Keratinocyte (primary cell): ENCODE data around the gene RASD2. TPM values are rescaled to one million over a fixed set of nuclear protein-coding genes. Genes with fewer than 3 reads are reported as not detected.

Experiments
- DNase-seq: peaks from one replicate; pipeline ENCODE4 v3.0.0-alpha.2; 2011; ENCODE audit warnings: low read depth, missing footprints, low spot score
- FAIRE-seq: peaks from 2 replicates; lab custom pipeline; 2011; peaks lifted over from hg19 to GRCh38; lab: Jason Lieb, UNC
- H2AFZ ChIP-seq: 2 replicates; pipeline ENCODE4 v1.6.0; 2012; ENCODE audit warnings: low read length, control low read depth, inconsistent platforms; ENCODE audit not compliant: control insufficient read depth
- H3K27ac ChIP-seq: 2 replicates; pipeline ENCODE4 v1.5.1; 2011; ENCODE audit warnings: low read length; ENCODE audit not compliant: control insufficient read depth, insufficient read depth
- H3K27me3 ChIP-seq: 3 replicates; pipeline ENCODE4 v1.6.0; 2011; ENCODE audit warnings: low read length; ENCODE audit not compliant: control insufficient read depth, insufficient read depth; ENCODE audit errors: extremely low read depth
- H3K36me3 ChIP-seq, 2 experiments: 2 replicates in 1 of 2; 3 replicates in 1 of 2; pipeline ENCODE4 v1.5.1; 2011; ENCODE audit warnings: low read length in 2 of 2, mild to moderate bottlenecking in 1 of 2; ENCODE audit not compliant: control insufficient read depth in 2 of 2, insufficient read depth in 2 of 2; ENCODE audit errors: extremely low read depth in 1 of 2
- H3K4me1 ChIP-seq: 3 replicates; pipeline ENCODE4 v1.5.1; 2011; ENCODE audit warnings: low read length; ENCODE audit not compliant: control insufficient read depth, insufficient read depth; ENCODE audit errors: extremely low read depth
- H3K4me2 ChIP-seq: 3 replicates; pipeline ENCODE4 v1.6.0; 2011; ENCODE audit warnings: low read depth, low read length; ENCODE audit not compliant: control insufficient read depth, insufficient read depth; ENCODE audit errors: extremely low read depth
- H3K4me3 ChIP-seq, 3 experiments: fragments of 200-600 bp in 1 of 3; sonication (generic) in 1 of 3; 2 replicates in 2 of 3; 3 replicates in 1 of 3; pipeline ENCODE4 v1.5.1; 2011 to 2016; ENCODE audit warnings: low read length in 3 of 3, mild to moderate bottlenecking in 3 of 3, control low read depth in 2 of 3, inconsistent platforms in 1 of 3, low read depth in 1 of 3, mixed read lengths in 1 of 3, mixed run types in 1 of 3, moderate library complexity in 1 of 3; ENCODE audit not compliant: control insufficient read depth in 2 of 3, insufficient read depth in 2 of 3; ENCODE audit errors: extremely low read depth in 1 of 3
- H3K79me2 ChIP-seq: 2 replicates; pipeline ENCODE4 v1.6.0; 2012; ENCODE audit warnings: low read length; ENCODE audit not compliant: control insufficient read depth, insufficient read depth
- H3K9ac ChIP-seq: 3 replicates; pipeline ENCODE4 v1.6.0; 2011; ENCODE audit warnings: low read length; ENCODE audit not compliant: control insufficient read depth, insufficient read depth; ENCODE audit errors: extremely low read depth
- H3K9me1 ChIP-seq: 3 replicates; pipeline ENCODE4 v1.6.0; 2011; ENCODE audit warnings: low read length; ENCODE audit not compliant: control insufficient read depth, insufficient read depth; ENCODE audit errors: extremely low read depth
- H3K9me3 ChIP-seq: 2 replicates; pipeline ENCODE4 v1.5.1; 2012; ENCODE audit warnings: low read depth, low read length; ENCODE audit not compliant: control insufficient read depth
- H4K20me1 ChIP-seq: 3 replicates; pipeline ENCODE4 v1.6.0; 2011; ENCODE audit warnings: low read length; ENCODE audit not compliant: control insufficient read depth, insufficient read depth; ENCODE audit errors: extremely low read depth
- CTCF ChIP-seq, 3 experiments: IDR thresholded peaks in 1 of 3; conservative IDR thresholded peaks in 1 of 3; optimal IDR thresholded peaks in 1 of 3; 2 replicates in 2 of 3; 3 replicates in 1 of 3; pipeline versions ENCODE3 to v1.5.1; 2011; ENCODE audit warnings: low read length in 3 of 3, mild to moderate bottlenecking in 3 of 3, moderate library complexity in 2 of 3, control low read depth in 1 of 3, inconsistent platforms in 1 of 3; ENCODE audit not compliant: insufficient read depth in 2 of 3; ENCODE audit errors: extremely low read depth in 1 of 3
- EZH2 ChIP-seq: IDR thresholded peaks from one replicate; pipeline ENCODE4 v1.6.1; 2012; ENCODE audit warnings: inconsistent platforms, mild to moderate bottlenecking, low read length, moderate library complexity
- dilution Hi-C: fragments of 300-500 bp; cut with MboI; formaldehyde crosslinking; loops from one replicate; pipeline ENCODE4 v1.7.0; 2020; ENCODE audit warnings: low sequenced_read_pairs; ENCODE audit not compliant: extremely low pct_ligation_motif_present
- polyA plus RNA-seq, 5 experiments: library from polyadenylated mRNA; depleted of rRNA in 3 of 5; stranded (reverse) in 3 of 5; stranded (forward) in 1 of 5; unstranded in 1 of 5; fragments of >200 nt; gene quantifications; 1 replicate in 1 of 5; 2 replicates in 3 of 5; 3 replicates in 1 of 5; pipeline versions ENCODE4 v1.2.1 to v1.2.3, GENCODE V29; 2011 to 2012; ENCODE audit warnings: missing spikeins in 2 of 5, low read depth in 1 of 5, low replicate concordance in 1 of 5

Gene RASD2
- polyA plus RNA-seq, 1 donor (not counting 4 experiments of a cell fraction or from before 2014, with no cell fraction given), result 0.03 TPM

GRCh38 chr22:35570686-35571194, 30.1 kb downstream of the RASD2 start:
- Histone ChIP-seq H3K4me3 (no peak overlapping the region), H3K9ac (no peak overlapping the region), H2AFZ (no peak overlapping the region), H3K4me1 (peaks cover 11% of the 10 kb centered on the region), H3K79me2 (no peaks in the 10 kb centered on the region), H3K9me3 (no peaks in the 10 kb centered on the region), H3K9me1 (no peaks in the 10 kb centered on the region), H3K27me3 (peaks cover 20% of the 10 kb centered on the region), H3K27ac (no peak overlapping the region), H3K36me3 (no peaks in the 10 kb centered on the region), H3K4me2 (no peak overlapping the region), H4K20me1 (no peaks in the 10 kb centered on the region)
- dilution Hi-C loops, result no loop called here
- no peak for FAIRE-seq
- TF ChIP-seq CTCF (optimal IDR thresholded peaks at IDR 0.05 in 1 of 3, IDR thresholded peaks at IDR 0.05 in 1 of 3, conservative IDR thresholded peaks at IDR 0.05 in 1 of 3; ENCODE audit: extremely low read depth in 1 of 3, insufficient read depth in 2 of 3, low read length in 3 of 3) (no peak), EZH2 (no peak)
- no peak for DNase-seq

GRCh38 chr22:35572556-35572955, 31.9 kb downstream of the RASD2 start:
- no peaks in the 10 kb centered on the region for H3K79me2 ChIP-seq
- DNase-seq (no peak), FAIRE-seq (no peak)
- H2AFZ ChIP-seq, result no peak overlapping the region
- H3K9me1 ChIP-seq, result no peaks in the 10 kb centered on the region
- H3K4me2 ChIP-seq, result no peak overlapping the region
- H3K27me3 ChIP-seq, result peaks cover 13% of the 10 kb centered on the region
- dilution Hi-C loops, result no loop called here
- H3K9ac ChIP-seq, result no peak overlapping the region
- H3K36me3 ChIP-seq, result no peaks in the 10 kb centered on the region
- peaks cover 11% of the 10 kb centered on the region for H3K4me1 ChIP-seq
- no peak overlapping the region for H3K27ac ChIP-seq
- TF ChIP-seq EZH2, result no peak
- TF ChIP-seq CTCF (optimal IDR thresholded peaks at IDR 0.05 in 1 of 3, IDR thresholded peaks at IDR 0.05 in 1 of 3, conservative IDR thresholded peaks at IDR 0.05 in 1 of 3; ENCODE audit: extremely low read depth in 1 of 3, insufficient read depth in 2 of 3, low read length in 3 of 3), result no peak
- H3K4me3 ChIP-seq, result no peak overlapping the region
- no peaks in the 10 kb centered on the region for H4K20me1 ChIP-seq
- H3K9me3 ChIP-seq, result no peaks in the 10 kb centered on the region
